Measurements from ENCODE around the gene SRP54.
"Not testable (repeated sequence)": the region's sequence is repeated elsewhere in the genome, so short reads cannot be mapped to it uniquely, and the experiment has no call there.

The SRP54 gene

DNA sequence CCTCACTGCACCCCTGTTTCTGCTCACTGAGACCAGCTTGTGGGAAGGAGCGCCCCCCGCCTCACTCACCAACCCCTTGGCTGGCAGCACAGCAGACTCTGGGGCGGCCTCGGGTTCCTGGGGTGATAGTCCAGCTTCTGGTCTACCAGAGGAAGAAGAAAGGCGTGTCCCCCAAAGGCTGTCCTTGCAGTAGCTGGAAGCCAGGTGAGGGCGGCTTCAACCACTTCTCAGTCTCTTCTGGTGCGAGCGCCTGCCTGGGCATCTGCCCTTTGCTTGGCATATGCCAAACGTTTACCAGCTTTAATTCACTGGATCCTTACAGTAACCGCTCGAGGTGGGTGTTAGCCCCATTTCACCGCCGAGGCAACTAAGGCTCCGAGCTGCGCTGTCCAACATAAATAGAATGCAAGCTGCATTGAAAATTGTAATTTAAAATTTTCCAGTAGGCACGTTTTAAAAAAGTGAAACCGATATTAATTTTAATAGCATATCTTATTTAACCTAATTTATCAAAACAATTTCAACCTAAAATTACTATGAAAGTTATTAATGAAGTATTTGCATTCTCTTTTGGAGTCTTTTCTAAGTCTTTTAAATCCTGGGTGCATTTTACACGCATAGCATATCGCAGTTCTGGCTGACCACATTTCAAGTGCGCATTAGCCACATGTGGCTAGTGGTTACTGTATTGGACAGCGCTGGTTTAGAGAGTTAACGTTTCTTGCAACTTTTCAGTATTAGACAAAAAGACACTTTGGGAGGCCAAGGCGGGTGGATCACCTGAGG, 64.2 kb downstream of the SRP54 start:
- no peak for DNase-seq (ENCODE audit: low read depth in 2 of 2)

DNA sequence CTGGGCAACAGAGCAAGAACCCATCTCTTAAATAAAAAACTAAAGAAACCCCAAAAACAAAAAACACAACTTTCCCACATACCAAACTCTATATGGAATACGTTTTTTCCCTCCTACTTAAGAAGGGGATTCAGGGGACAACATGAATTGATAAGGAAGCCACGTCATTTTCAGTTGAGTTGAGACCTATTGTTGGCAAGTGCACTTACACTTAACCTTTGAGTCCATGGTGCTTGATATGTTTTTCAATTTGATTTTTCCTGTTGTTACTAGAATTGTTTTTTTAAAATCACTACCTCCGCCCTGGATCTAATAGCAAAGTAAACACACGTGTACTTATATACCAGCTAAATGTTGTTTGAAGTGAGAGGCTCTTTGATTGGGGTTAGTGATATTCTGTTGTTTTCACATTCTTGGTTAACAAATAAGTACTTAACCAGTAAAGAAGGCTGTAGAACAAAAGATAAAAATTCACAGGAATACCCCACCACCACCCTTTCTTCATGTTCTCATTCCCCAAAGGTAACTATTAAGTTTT, 65.3 kb downstream of the SRP54 start:
- no peak for DNase-seq (ENCODE audit: low read depth in 2 of 2)

DNA sequence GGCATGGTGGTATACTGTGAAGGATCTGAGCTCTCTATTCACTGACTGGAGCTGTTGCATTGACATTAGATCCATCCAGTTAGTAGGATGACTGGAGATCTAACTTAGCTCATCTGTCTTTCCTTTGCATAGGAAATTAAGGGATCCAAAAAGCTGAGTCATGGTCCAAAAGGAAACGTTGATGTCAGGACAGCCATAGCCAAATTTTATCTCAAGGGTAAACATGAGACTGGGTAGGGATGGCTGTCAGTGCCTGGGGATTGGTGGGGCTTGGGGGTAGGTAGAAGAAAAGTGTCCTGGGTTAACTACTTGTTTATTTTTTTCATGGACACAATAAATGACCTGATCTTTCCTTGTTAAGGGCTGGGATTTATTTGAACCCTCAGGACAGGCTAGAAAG, 67.9 kb downstream of the SRP54 start:
- DNase-seq (ENCODE audit: low read depth in 2 of 2), result no peak

DNA sequence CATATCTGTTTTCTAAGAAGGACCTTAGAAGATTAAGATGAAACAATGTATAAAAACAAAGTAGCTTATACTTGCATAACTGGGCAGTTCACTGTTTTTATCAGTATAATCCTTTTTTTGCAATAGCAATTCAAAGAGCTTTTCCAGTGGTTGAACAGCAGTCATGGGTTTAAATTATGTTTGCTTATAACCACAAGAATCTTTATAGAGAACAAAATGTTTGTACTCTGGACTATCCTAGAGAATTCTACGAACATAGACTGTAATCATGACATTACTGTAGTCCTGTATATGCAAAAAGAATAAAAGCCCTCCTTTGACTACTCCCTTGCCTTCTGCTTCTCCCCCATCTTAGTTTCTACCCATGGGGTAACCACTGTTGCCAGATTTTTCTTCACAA, 69.0 kb downstream of the SRP54 start:
- DNase-seq (ENCODE audit: low read depth in 2 of 2), result no peak

DNA sequence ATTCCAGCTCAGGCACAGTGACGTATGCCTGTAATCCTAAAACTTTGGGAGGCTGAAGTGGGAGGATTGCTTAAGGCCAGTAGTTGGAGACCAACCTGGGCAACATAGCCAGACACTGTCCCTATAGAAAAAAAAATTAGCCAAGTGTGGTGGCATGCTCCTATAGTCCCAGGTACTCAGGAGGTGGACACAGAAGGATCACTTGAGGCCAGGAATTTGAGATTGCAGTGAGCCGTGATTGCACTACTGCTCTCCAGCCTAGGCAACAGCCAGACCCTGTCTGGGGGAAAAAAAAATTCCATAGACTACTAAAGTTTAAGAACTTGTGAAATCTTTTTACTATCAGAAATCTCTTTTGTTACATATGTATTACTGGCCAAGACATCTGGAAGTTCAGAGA, 69.8 kb downstream of the SRP54 start:
- no peak for DNase-seq (ENCODE audit: low read depth in 2 of 2)

DNA sequence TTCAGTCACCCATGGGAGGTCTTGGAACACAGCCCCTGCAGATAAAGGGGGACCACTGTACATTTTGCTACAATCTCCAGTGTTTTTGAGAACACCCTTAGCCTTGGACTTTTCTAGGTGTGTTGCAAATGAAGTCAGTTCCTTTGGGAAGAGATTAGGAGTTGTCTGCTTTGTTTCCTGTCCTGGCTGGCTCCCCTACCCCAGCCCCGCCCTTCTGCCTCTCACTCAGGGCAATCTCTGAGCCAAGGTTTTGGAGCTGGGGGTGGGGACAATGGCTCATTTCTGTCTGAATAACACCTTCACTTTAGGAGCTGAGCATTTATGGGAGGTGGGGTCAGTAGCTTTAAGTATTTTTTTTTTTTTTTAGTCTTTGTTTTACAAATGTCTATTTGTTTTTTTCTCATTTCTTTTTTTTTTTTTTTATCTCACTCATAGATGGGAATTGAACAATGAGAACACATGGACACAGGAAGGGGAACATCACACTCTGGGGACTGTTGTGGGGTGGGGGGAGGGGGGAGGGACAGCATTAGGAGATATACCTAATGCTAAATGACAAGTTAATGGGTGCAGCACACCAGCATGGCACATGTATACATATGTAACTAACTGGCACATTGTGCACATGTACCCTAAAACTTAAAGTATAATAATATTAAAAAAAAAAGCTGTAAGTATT, 78.5 kb downstream of the SRP54 start:
- DNase-seq (ENCODE audit: low read depth in 2 of 2), result not testable (repeated sequence)

DNA sequence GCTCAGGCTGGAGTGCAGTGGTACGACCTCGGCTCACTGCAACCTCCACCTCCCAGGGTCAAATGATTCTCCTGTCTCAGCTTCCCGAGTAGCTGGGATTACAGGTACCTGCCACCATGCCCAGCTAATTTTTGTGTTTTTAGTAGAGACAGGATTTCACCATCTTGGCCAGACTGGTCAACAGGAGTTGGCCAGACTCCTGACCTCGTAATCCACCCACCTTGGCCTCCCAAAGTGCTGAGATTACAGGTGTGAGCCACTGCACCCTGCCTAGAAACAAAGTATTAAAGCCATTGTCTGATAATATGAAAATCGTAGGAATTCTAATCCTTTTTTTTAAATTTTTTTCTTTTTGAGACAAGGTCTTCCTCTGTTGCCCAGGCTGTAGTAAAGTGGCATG, 82.9 kb downstream of the SRP54 start:
- DNase-seq (ENCODE audit: low read depth in 2 of 2), result not testable (repeated sequence)

DNA sequence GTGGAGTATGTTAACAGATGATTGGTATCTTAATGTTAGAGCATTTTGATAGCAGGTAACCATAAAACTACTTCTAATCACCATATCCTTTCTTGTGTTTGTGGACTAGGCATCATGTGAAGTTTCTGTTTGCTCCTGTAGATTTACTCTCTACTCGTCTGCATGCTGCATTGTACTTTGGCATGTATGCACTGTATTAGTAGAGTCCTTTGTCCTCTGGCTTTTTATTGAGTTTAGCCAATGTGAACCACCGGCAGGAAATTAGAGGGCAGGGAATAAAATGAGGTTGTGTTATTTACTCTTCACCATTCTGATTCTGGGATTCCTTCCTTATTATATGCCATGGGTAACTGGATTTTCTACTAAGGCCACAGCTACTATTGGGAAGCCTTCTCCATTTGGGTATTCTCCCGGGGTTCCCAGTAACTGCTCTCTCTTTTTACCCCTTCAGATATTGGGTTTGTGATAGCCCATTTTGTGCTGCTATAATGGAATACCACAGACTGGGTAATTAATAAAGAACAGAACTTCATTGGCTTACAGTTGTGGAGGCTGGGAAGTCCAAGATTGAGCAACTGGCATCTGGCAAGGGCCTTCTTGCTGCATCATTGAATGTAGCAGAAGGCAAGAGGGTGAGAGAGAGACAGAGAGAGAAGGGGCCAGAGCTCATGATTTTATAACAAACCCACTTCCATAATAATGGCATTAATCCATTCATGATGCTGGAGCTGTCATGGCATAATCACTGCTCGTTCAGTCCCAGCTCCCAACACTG, 85.6 kb downstream of the SRP54 start:
- DNase-seq (ENCODE audit: low read depth in 2 of 2), result no peak

DNA sequence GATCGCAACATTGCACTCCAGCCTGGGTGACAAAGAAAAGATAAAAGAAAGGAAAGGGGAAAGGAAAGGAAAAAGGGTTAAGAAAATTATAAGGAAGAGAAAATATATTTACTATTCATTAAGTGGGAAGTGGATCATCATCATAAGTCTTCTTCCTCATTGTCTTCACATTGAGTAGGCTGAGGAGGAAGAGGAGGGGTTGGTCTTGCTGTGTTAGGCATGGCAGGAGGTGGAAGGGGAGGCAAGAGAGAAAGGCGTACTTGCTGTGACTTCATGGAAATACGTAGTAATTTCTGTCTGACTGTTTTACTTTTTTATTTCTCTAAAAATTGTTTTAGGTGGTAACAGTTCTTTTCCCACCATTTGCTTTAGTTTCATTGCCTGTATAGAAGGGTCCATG, 89.4 kb downstream of the SRP54 start:
- no peak for DNase-seq (ENCODE audit: low read depth in 2 of 2)

DNA sequence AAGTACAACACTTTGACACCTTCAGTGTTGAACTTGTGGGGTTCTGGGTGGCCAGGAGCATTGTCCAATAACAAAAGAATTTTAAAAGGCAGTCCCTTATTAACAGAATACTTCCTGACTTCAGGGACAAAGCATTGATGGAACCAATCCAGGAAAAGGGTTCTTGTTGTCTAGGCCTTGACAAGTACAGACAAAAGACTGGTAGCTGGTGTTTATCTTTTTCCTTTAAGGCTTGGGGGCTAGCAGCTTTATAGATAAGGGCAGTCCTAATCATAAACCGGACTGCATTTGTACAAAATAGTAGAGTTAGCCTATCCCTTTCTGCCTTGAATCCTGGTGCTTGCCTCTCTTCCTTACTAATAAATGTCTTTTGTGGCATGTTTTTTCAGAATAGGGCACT, 90.7 kb downstream of the SRP54 start:
- DNase-seq (ENCODE audit: low read depth in 2 of 2), result no peak

DNA sequence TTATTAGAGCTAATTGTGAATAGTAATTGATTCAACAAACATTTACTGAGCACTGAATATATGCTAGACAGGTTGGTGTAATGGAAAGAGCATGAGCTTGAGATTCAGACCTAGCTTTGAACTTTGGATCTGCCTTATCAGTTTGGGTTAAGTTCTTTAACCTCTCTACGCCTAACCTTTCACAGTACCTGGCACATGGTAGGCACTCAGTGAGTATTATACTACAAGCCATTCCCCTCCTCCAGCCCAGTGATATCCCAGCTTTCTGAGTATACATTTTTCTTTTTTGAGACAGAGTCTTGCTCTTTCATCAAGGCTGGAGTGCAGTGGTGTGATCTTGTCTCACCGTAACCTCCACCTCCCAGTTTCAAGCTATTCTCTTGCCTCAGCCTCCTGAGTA, 95.3 kb downstream of the SRP54 start:
- no peak for DNase-seq (ENCODE audit: low read depth in 2 of 2)
